IPS DF 4.7 (cell line): ENCODE results near the gene PI4K2A.

ENCODE experiments used
- DNase-seq: peaks from one replicate; pipeline ENCODE4 v3.0.0-alpha.2; 2013; ENCODE audit warnings: low spot score; ENCODE audit errors: extremely low read depth

Gene PI4K2A

GRCh38 chr10:97704341-97704740, 63.9 kb downstream of the PI4K2A start:
- no peak for DNase-seq

- no peak for DNase-seq
Measured at GRCh38 chr10:97705006-97705670, 64.7 kb downstream of the PI4K2A start.

GRCh38 chr10:97707134-97707861, 66.8 kb downstream of the PI4K2A start:
- no peak for DNase-seq

- DNase-seq, result no peak
Measured at GRCh38 chr10:97708167-97708566, 67.7 kb downstream of the PI4K2A start.

- no peak for DNase-seq
Measured at GRCh38 chr10:97708976-97709946, 68.8 kb downstream of the PI4K2A start.

- no peak for DNase-seq
Measured at GRCh38 chr10:97711640-97712572, 71.4 kb downstream of the PI4K2A start.

GRCh38 chr10:97713339-97713825, 72.9 kb downstream of the PI4K2A start, which contains the start of gene MARVELD1:
MARVELD1 (plus strand) TSS chr10:97713730; CDS start chr10:97713877, 147 bp downstream.
- DNase-seq, result no peak

- no peak for DNase-seq
Measured at GRCh38 chr10:97713826-97714400, 73.4 kb downstream of the PI4K2A start.

- DNase-seq, result no peak
Measured at GRCh38 chr10:97714401-97715258, 74.2 kb downstream of the PI4K2A start.

GRCh38 chr10:97715259-97715874, 74.9 kb downstream of the PI4K2A start:
- no peak for DNase-seq

GRCh38 chr10:97717627-97718026, 77.2 kb downstream of the PI4K2A start:
- no peak for DNase-seq

- DNase-seq, result no peak
Measured at GRCh38 chr10:97718178-97718577, 77.7 kb downstream of the PI4K2A start.

GRCh38 chr10:97718659-97719142, 78.2 kb downstream of the PI4K2A start:
- no peak for DNase-seq

- no peak for DNase-seq
Measured at GRCh38 chr10:97719602-97720001, 79.1 kb downstream of the PI4K2A start.

- DNase-seq, result no peak
Measured at GRCh38 chr10:97721871-97722780, 81.7 kb downstream of the PI4K2A start.

GRCh38 chr10:97723001-97723400, 82.5 kb downstream of the PI4K2A start:
- no peak for DNase-seq

- no peak for DNase-seq
Measured at GRCh38 chr10:97724341-97724941, 84.0 kb downstream of the PI4K2A start.
